Breast epithelium (tissue), 4 donors: Measurements from ENCODE around the gene RPS18. TPM values are rescaled to one million over a fixed set of nuclear protein-coding genes. Genes with fewer than 3 reads are reported as not detected.

Experiments used
- DNase-seq, 2 donors: peaks; one replicate each; pipeline ENCODE4 v3.0.0-alpha.2; 2019; ENCODE audit warnings: low spot score in 2 of 2
- H3K27ac ChIP-seq, 2 donors: fragments of 200-600 bp; sonication (generic) in 1 of 2; one replicate each; pipeline ENCODE4 v1.5.1; 2016 to 2019; ENCODE audit warnings: mild to moderate bottlenecking in 1 of 2
- H3K27me3 ChIP-seq, 2 donors: fragments of 200-600 bp; sonication (generic) in 1 of 2; one replicate each; pipeline versions ENCODE4 v1.5.1 to v1.6.0; 2017 to 2019; ENCODE audit warnings: control low read depth in 1 of 2, mild to moderate bottlenecking in 1 of 2
- H3K36me3 ChIP-seq: fragments of 200-600 bp; one replicate; pipeline ENCODE4 v1.5.1; 2019
- H3K4me1 ChIP-seq, 2 donors: fragments of 200-600 bp; sonication (generic); one replicate each; pipeline ENCODE4 v1.5.1; 2016 to 2019; ENCODE audit warnings: control low read depth in 1 of 2
- H3K4me3 ChIP-seq, 3 donors: fragments of 200-600 bp; sonication (generic); 1 replicate in 2 of 3; 2 replicates in 1 of 3; pipeline ENCODE4 v1.5.1; 2016 to 2019; ENCODE audit warnings: mild to moderate bottlenecking in 3 of 3, moderate library complexity in 2 of 3
- H3K9me3 ChIP-seq, 2 donors: fragments of 200-600 bp; sonication (generic) in 1 of 2; one replicate each; pipeline ENCODE4 v1.5.1; 2016 to 2019; ENCODE audit warnings: control low read depth in 1 of 2
- POLR2A ChIP-seq: fragments of 450-650 bp; IDR thresholded peaks from one replicate; pipeline ENCODE4 v1.6.1; 2016; ENCODE audit warnings: antibody characterized with exemption, mild to moderate bottlenecking, moderate library complexity
- POLR2AphosphoS5 ChIP-seq, 3 donors: sonication (generic); formaldehyde crosslinking; IDR thresholded peaks; one replicate each; pipeline ENCODE4 v1.6.1; 2017; ENCODE audit warnings: antibody characterized with exemption in 3 of 3
- intact Hi-C: fragments of 100-400 bp; cut with DNase I; formaldehyde crosslinking; loops from one replicate; pipeline ENCODE4 v1.15.1; 2023; ENCODE audit warnings: low total_unique reads
- total RNA-seq, 3 donors: library from RNA; depleted of rRNA; stranded (reverse); fragments of >200 nt; gene quantifications; one replicate each; pipeline ENCODE4 v1.1.0, GENCODE V29; 2016
- TF ChIP-seq, protein P1 (sequence below), 3 donors: fragments of 450-650 bp; IDR thresholded peaks; one replicate each; pipeline ENCODE4 v1.5.1; 2016 to 2017; ENCODE audit warnings: antibody characterized with exemption in 3 of 3, mild to moderate bottlenecking in 3 of 3, moderate library complexity in 3 of 3

RPS18 gene
- total RNA-seq, 3 donors from 2014 or later = 3,121 to 5,317 (median 4,287) TPM

DNA sequence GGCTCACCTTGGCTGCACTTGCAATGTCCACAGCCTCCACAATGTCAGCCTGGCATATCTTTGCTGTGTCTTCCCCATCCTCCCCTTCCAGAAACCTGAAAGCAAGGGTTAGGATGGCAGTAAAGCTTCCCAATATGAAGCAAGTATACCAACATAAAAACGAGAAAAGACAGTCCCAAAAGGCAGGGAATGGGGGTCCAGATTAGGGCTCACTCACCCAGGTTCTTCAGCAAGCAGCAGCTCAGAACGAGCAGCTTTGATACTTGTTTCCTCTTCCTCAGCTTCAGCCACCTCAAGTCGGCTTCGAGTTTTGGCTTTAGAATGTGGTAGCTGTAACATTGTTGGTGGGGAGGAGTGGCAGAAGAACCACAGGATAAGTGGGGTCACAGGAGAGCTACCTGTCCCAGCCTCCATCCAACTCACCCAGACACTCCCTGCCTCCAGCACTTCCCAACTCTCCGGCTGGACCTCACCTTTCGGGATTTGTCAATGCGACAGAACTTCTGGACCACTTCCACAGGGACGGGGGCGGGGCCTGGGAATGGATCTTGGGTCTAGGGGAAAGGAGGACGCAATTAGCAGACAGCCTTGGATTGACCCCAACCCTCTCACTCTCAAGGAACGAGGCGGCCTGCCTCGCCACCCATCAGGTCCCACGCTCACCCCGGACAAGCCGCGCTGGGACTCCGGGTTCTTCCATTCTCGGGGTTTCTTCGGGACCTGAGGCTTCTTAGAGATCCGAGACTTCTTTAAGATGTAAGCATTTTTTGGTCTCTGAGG, 16.5 kb downstream of the RPS18 start:
- Histone ChIP-seq H3K36me3 (no peaks in the 10 kb centered on the region), H3K4me1 (peaks cover 3 to 6% of the 10 kb centered on the region in 2 donors), H3K27me3 (no peaks in the 10 kb centered on the region), H3K9me3 (no peaks in the 10 kb centered on the region), H3K4me3 (peak overlapping the region; percentile 70 to 81 (median 79)), H3K27ac (peak overlapping the region; percentile 76 to 85)
- intact Hi-C loops = no loop called here
- no peak for DNase-seq
- TF ChIP-seq POLR2A (no peak), POLR2AphosphoS5 (IDR thresholded peaks at IDR 0.05) (no peak)
- TF ChIP-seq, protein P1, sequence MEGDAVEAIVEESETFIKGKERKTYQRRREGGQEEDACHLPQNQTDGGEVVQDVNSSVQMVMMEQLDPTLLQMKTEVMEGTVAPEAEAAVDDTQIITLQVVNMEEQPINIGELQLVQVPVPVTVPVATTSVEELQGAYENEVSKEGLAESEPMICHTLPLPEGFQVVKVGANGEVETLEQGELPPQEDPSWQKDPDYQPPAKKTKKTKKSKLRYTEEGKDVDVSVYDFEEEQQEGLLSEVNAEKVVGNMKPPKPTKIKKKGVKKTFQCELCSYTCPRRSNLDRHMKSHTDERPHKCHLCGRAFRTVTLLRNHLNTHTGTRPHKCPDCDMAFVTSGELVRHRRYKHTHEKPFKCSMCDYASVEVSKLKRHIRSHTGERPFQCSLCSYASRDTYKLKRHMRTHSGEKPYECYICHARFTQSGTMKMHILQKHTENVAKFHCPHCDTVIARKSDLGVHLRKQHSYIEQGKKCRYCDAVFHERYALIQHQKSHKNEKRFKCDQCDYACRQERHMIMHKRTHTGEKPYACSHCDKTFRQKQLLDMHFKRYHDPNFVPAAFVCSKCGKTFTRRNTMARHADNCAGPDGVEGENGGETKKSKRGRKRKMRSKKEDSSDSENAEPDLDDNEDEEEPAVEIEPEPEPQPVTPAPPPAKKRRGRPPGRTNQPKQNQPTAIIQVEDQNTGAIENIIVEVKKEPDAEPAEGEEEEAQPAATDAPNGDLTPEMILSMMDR (IDR thresholded peaks at IDR 0.05) = no peak

DNA sequence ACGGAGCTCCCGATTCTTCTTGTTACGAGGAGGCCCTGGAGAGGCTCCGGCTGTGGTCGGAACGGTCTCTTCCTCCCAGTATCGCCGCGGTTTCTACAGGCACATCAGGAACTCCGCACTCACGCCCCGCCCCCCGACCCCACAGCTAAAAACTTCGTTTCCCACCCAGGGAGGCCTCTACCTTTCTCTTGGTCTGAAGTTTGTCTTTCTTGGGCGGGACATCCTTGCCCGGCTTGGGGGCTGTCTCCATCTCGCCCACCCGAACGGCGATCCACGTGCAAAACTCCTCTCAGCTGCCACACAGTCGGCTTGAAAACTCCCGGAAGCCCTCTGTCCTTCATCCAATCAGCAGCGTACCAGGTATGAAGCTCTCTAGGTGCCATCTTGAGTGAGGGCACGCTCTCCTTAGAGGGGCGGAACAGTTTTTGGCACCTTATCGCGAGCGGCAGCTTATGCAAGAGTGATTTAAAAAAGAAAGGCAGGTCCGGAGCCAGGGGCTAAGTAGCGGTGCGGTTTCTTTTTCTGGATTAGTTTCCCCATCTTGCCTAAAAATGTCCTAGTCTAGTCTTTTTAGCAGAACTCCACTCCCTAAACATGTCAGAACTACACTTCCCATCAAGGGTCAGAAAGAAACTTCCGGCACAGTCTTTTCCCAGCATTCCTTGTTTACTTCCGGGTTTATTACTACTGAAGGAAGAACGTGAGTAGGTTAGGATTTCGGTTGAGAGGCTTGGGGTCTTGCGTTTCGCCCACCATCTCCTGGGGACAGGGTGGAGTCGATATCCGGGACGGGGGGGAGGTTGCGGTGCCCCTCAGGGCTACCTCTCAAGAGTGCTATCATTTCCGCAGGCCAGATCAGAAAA, 17.3 kb downstream of the RPS18 start, which contains the start of the genes PFDN6 and WDR46:
TSS of gene PFDN6 (plus strand) at position 681 of the 863 bp plus-strand sequence. CDS start 256 bp downstream, outside the sequence.
TSS of gene WDR46 (minus strand) at position 319 of the 863 bp plus-strand sequence. CDS start at position 250, 69 bp downstream.
- DNase-seq = peak; percentile 65 to 83
- Histone ChIP-seq H3K27ac (peak within 1 kb of the TSS; percentile 76 to 85), H3K27me3 (no peaks in the 10 kb centered on the region), H3K4me1 (peaks cover 3 to 6% of the 10 kb centered on the region in 2 donors), H3K4me3 (peak within 1 kb of the TSS; percentile 70 to 81 (median 79)), H3K36me3 (no peaks in the 10 kb centered on the region), H3K9me3 (no peaks in the 10 kb centered on the region)
- intact Hi-C loops = no loop called here
- no peak for TF ChIP-seq POLR2A
- peak; percentile 39 to 83 (median 72) for TF ChIP-seq POLR2AphosphoS5 (IDR thresholded peaks at IDR 0.05)

DNA sequence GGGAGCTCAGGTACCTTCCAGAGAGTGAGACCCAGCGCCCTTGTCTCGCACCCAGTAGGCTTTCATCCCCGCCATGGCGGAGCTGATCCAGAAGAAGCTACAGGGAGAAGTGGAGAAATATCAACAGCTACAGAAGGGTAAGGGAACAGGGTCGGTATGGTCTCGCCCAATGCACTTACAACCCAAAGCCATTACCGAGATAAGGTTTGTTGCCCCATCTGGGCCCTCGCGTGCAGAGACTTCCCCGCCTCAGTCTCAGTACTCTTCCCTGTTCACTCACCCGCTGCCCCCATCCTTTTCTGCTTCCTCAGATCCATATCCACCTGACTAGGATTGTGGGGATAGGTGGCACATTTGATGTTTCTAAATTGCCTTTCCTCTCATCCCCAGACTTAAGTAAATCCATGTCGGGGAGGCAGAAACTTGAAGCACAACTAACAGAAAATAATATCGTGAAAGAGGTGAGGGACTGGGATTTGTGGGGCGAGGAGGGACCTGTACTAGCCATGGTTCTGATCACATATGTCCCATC, 18.0 kb downstream of the RPS18 start:
- Histone ChIP-seq H3K9me3 (no peaks in the 10 kb centered on the region), H3K36me3 (no peaks in the 10 kb centered on the region), H3K27ac (peak overlapping the region; percentile 76 to 85), H3K27me3 (no peaks in the 10 kb centered on the region), H3K4me1 (peaks cover 3 to 6% of the 10 kb centered on the region in 2 donors), H3K4me3 (peak overlapping the region; percentile 70 to 81 (median 79))
- intact Hi-C loops = no loop called here
- no peak for DNase-seq
- TF ChIP-seq, protein P1 (IDR thresholded peaks at IDR 0.05) = no peak
- no peak for TF ChIP-seq POLR2A
- no peak for TF ChIP-seq POLR2AphosphoS5 (IDR thresholded peaks at IDR 0.05)

DNA sequence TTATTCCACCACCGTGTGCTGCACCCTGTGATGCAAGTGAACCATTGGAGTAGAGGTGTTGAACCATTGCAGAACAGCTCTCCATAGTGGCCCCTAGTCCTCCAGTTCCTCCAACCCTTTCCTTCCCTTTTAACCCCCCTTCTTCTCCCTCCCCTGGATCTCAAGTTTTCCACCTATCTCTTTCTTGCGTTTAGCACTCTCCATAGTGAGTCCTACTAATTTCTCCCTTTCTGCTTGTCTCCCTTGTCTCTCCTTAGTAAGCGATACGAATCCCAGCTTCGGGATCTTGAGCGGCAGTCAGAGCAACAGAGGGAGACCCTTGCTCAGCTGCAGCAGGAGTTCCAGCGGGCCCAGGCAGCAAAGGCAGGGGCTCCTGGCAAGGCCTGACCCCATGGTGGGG, 18.6 kb downstream of the RPS18 start:
- no peak for TF ChIP-seq POLR2A
- TF ChIP-seq, protein P1 (IDR thresholded peaks at IDR 0.05) = no peak
- no peak for TF ChIP-seq POLR2AphosphoS5 (IDR thresholded peaks at IDR 0.05)
- Histone ChIP-seq H3K4me1 (peaks cover 3 to 6% of the 10 kb centered on the region in 2 donors), H3K27me3 (no peaks in the 10 kb centered on the region), H3K27ac (no peak overlapping the region), H3K9me3 (no peaks in the 10 kb centered on the region), H3K36me3 (no peaks in the 10 kb centered on the region), H3K4me3 (peak overlapping the region; percentile 70 to 81 (median 79))
- intact Hi-C loops = no loop called here
- no peak for DNase-seq

DNA sequence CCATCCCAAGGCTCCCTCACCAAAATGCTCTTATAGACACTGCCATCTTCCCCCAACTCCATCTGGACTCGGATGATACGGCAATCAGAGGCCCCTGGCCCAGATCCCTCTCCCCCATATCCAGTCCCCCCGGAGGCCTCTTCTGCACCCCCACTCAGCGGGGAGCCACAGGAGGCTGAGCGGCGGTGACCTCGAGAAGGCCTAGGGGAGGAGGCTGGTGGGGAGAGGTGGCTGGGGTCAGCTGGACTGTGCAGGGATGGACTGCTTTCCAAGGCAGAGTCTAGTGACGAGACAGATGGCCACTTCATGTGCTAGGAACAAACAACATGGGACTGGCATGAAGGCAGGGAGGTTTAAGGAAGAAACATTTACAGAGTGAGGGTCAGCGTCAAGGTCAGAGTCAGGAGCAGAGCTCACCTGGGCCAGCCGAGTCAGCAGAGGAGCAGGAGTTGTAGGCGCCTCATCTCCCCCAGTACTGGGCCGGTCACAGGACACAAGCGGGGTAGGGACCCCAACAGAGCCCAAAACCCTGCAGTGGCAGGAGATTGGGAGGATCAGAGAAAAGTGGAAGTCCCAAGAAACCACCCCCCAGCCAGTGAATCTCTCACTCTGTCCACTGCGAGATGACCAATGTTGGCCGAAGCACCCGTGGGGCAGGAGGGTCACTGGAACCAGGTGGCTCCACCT, 21.3 kb downstream of the RPS18 start:
- Histone ChIP-seq H3K4me1 (peaks cover 3 to 9% of the 10 kb centered on the region in 2 donors), H3K27me3 (no peaks in the 10 kb centered on the region), H3K36me3 (no peaks in the 10 kb centered on the region), H3K9me3 (no peaks in the 10 kb centered on the region), H3K27ac (no peak overlapping the region), H3K4me3 (no peak overlapping the region)
- intact Hi-C loops = no loop called here
- no peak for DNase-seq
- TF ChIP-seq POLR2AphosphoS5 (IDR thresholded peaks at IDR 0.05) = no peak
- no peak for TF ChIP-seq POLR2A
- TF ChIP-seq, protein P1 (IDR thresholded peaks at IDR 0.05) = no peak
